DMS 273 treated with DMSO at 0.1 percent for 48 hours (cell line): ENCODE results near the gene TMEM8B.
"Not testable (repeated sequence)": the region's sequence is repeated elsewhere in the genome, so short reads cannot be mapped to it uniquely, and the experiment has no call there.

ENCODE experiments used
- DNase-seq: peaks from one replicate; lab custom pipeline; 2025; lab: John Stamatoyannopoulos, UW

Gene TMEM8B

GRCh38 chr9:35906923-35907699 is 78.1 kb downstream of the TMEM8B start:
- peak; percentile 34 for DNase-seq

GRCh38 chr9:35907711-35908503 is 78.9 kb downstream of the TMEM8B start:
- DNase-seq, result peak; percentile 46

GRCh38 chr9:35908504-35909125 is 79.6 kb downstream of the TMEM8B start:
- DNase-seq, result no peak

- no peak for DNase-seq
These were observed 80.2 kb downstream of the TMEM8B start, which contains the start of gene SPAAR for GRCh38 chr9:35909274-35909673. Gene SPAAR (plus strand): TSS chr9:35909490. CDS start chr9:35910464, 974 bp downstream.

GRCh38 chr9:35909687-35910612 is 80.9 kb downstream of the TMEM8B start:
- no peak for DNase-seq

GRCh38 chr9:35910613-35911359 is 81.8 kb downstream of the TMEM8B start:
- peak; percentile 53 for DNase-seq

- no peak for DNase-seq
These were observed 82.7 kb downstream of the TMEM8B start for GRCh38 chr9:35911690-35912089.

- DNase-seq, result no peak
These were observed 83.9 kb downstream of the TMEM8B start for GRCh38 chr9:35912791-35913400.

GRCh38 chr9:35913429-35913828 is 84.4 kb downstream of the TMEM8B start:
- not testable (repeated sequence) for DNase-seq

GRCh38 chr9:35914301-35914807 is 85.3 kb downstream of the TMEM8B start:
- no peak for DNase-seq
